LNCaP clone FGC (cell line): ENCODE measurements around the gene HMHB1.

Experiments used
- DNase-seq: peaks from one replicate; pipeline ENCODE4 v3.0.0-alpha.2; 2011; ENCODE audit warnings: low read depth
- H3K4me3 ChIP-seq: 2 replicates; pipeline ENCODE4 v1.5.1; 2011; ENCODE audit warnings: mild to moderate bottlenecking, low read depth, low read length, control low read depth
- TF ChIP-seq, protein P1 (sequence below): IDR thresholded peaks from 2 replicates; pipeline ENCODE4 v1.5.1; 2012; ENCODE audit warnings: mild to moderate bottlenecking; ENCODE audit not compliant: control insufficient read depth, insufficient read depth; ENCODE audit errors: extremely low read depth

Gene HMHB1

DNA sequence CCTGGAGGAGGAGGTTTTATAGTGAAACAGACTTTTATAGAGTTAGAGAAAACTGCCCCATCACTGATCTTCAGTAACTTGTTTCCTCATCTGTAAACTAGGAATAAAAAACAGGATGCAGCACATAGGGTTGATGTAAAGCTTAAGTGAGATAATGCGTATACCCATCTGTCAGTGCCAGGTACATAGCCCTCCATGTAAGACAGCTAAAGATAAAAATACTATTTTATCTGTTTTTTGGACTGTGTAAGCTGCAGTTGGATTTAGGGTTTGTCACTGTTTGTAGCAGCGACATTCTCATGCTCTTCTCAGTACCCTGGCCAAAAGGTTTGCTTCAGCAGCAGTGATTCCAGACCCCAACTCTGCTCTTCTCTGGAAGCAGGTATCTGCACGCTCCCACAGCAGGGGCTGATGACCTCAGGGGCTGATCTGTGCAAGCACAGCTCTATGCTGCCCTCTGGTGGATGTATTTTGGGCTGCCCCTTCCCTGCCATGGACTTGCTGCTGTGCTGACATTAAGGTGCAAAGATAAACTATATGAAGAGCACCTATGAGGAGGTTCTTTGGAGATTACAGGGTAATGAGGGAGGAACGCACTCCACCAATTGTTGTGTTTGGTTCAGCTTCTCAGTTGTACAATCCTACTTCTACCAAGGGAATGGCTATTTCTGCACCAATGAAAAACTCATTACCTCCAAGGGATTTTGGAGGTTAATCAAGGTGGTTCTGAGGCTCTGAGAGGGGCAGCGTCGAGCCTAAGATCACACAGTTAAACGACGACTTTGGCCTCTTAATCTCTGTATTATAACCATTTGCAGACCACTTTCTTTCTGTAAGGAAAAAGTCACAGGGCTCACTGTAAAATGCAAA lies 13.1 kb downstream of the HMHB1 start:
- DNase-seq = peak; percentile 33
- H3K4me3 ChIP-seq = no peak overlapping the region
- TF ChIP-seq, protein P1, sequence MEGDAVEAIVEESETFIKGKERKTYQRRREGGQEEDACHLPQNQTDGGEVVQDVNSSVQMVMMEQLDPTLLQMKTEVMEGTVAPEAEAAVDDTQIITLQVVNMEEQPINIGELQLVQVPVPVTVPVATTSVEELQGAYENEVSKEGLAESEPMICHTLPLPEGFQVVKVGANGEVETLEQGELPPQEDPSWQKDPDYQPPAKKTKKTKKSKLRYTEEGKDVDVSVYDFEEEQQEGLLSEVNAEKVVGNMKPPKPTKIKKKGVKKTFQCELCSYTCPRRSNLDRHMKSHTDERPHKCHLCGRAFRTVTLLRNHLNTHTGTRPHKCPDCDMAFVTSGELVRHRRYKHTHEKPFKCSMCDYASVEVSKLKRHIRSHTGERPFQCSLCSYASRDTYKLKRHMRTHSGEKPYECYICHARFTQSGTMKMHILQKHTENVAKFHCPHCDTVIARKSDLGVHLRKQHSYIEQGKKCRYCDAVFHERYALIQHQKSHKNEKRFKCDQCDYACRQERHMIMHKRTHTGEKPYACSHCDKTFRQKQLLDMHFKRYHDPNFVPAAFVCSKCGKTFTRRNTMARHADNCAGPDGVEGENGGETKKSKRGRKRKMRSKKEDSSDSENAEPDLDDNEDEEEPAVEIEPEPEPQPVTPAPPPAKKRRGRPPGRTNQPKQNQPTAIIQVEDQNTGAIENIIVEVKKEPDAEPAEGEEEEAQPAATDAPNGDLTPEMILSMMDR = peak; percentile 94

DNA sequence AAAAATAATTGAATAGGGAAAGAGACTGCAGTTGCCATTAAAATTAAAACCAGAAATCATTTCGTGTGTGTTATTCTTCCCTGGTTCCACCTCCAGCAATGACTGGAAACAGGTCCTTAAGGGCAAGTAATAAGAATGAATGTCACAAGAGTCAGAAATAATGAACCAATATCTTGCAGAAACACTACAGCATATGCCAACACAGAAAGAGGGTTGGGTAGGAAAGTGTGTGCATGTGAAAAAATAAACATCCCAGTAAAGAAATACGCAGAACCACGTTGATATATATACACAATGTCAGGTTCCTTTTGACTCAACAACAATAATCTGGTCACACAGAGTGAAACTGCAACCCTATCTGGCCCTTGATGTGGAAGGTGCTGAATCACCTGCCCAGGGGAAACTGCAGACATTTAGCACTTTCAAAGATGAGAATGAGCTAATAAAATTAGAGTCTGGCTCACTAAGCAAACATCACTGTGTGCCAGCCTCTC lies 15.0 kb downstream of the HMHB1 start:
- H3K4me3 ChIP-seq = no peak overlapping the region
- TF ChIP-seq, protein P1 = no peak
- peak; percentile 19 for DNase-seq

DNA sequence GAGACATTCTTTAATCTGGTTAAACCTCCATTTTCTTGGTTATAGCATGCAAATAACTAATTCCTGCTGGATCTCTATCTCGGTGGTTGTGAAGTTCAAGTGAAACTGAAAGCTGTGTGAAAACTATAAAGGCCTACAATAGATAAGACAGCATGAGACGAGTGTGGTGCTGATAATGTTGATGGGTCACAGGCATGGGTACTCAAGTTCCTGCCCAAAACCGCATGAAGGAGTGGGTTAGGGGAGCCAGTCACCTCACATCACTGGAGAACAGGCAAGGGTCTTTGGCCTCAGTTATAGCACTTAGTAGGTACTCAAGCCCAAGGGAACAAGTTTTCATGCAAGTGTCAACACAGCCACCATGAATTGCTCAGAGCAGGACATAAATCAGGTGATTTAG lies 16.7 kb downstream of the HMHB1 start:
- H3K4me3 ChIP-seq = no peak overlapping the region
- no peak for DNase-seq
- TF ChIP-seq, protein P1 = no peak

DNA sequence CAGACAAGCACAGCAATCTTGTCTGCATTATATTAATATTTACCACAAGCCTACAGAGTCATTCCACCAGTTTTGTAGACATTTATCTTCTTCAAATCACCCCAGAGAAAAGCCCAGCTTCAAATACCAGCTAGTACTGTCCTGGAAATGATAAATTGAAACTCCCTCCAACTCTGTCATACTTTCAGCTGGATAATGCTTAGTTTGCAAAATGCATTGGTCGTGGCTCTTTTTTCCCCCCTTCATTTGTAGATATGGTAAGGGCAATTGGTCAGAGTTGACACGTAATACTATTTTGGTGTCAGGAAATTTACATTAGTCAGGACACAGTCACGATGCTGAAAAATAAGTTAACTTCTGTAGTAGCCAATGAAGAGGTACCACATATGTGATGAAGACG lies 21.2 kb downstream of the HMHB1 start:
- no peak overlapping the region for H3K4me3 ChIP-seq
- TF ChIP-seq, protein P1 = no peak
- DNase-seq = no peak

DNA sequence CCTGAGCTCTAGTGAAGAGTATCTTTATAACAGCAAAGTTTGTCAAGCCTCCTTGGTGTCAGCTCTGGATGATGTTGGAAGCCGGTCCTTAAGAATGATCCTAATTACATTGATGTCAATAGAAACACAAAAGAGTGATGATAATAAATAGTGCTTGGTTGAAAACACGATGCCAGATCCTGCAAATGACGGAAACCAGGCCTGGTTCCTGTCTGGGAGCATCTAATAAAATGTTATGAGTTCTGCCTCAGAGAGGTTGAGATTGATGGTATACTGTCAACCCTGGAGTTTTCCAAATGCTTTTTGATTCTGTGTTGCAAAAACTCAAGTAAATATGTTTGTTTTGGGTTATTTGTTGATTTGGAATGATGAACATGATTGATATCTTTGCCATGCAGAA lies 23.3 kb downstream of the HMHB1 start:
- DNase-seq = no peak
- TF ChIP-seq, protein P1 = no peak
- no peak overlapping the region for H3K4me3 ChIP-seq

DNA sequence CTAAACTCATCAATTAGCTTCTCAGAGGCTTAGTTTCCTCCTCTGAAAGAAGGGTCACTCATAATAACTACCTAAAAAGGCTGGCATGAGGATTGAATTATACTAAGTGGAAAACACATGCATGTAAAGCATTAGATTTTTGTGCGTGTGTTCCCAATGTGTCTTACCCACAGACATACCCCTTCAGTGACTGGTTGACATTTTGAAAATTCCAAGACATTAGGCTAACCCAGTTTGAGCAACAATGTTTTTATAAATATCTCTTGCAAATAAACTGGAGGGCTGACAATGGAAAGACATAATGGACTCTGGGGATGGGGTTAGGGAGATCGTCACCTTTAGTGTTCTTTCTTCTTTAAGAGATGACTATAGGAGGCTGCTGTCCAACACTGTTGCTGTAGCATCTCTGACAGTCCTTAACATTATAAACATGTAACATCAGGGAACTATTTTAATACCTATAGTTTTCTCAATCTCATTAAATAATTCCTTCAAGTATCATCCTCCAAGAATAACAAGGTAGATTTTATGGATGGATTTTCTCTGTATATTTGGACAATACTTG lies 24.3 kb downstream of the HMHB1 start:
- no peak for DNase-seq
- TF ChIP-seq, protein P1 = no peak

DNA sequence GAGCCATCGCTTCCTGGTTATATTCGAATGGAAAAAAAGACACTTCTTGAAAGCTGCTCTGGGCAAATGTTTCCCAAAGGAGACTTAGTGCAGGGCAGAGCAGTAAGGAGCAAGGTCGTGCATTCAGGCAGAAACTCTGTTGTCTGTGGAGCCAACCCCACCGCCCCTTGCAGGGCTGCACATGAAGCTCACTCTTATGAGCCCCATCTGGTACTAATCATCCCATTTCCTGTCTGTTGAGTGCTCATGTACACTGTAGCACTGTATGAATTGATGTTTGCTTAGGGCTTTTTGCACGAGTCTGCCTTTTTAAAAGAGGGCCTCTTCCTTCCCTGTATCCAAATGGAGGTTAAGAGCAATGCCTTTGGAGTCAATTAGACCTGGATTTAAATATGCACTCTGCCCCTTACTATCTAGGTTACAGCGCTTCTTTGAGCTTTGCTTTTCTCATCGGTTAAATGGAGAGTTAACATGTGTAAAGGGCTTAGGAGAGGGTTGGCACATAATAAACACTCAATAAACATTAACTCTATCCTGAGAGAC lies 25.4 kb downstream of the HMHB1 start:
- TF ChIP-seq, protein P1 = no peak
- H3K4me3 ChIP-seq = no peak overlapping the region
- no peak for DNase-seq

More for the DNA sequence above, 24.3 kb downstream of the HMHB1 start:
- H3K4me3 ChIP-seq = no peak overlapping the region
